ENCODE measurements around the gene PITPNC1.
"Not testable (repeated sequence)": the region's sequence is repeated elsewhere in the genome, so short reads cannot be mapped to it uniquely, and the experiment has no call there.

Gene PITPNC1

GRCh38 chr17:67600408-67600807 lies 223.3 kb downstream of the PITPNC1 start:
- DNase-seq = no peak

DNA sequence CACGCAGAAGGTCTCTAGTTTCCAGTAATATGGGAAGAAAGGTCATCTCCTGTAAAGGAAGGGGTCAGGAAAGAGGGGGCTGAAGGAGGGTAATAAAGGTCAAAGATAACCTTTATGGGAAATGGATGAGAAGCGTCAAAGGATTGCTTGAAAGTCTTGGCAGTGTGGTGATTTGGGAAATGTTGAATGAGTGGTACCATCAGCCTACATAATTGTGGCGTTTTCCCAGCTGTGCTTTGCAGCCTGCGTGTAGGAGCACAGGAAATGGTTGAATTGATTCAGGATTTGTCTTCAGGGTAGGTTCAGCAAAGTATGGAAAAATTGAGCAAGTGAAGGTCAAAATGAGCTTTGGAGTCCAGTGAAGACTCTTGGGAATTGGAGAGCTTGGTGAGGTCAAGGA lies 224.8 kb downstream of the PITPNC1 start:
- no peak for DNase-seq

DNA sequence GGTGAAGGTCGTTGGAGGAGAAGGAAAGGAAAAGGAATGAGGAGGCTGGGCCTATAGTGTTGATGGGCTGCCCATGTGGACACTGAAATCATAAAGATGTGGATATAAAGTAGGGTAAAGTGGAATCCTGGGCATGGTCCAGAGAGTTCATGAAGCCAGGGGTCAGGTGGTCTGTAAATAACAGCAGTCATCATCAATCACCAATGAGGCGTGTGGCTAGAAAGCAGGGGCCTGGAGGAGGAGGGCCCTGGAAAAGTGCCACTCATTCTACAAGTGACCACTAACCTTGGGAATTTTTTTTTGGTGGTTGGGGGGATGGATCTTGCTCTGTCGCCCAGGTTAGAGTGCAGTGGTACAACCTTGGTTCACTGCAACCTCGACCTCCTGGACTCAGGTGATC lies 225.4 kb downstream of the PITPNC1 start:
- no peak for DNase-seq

DNA sequence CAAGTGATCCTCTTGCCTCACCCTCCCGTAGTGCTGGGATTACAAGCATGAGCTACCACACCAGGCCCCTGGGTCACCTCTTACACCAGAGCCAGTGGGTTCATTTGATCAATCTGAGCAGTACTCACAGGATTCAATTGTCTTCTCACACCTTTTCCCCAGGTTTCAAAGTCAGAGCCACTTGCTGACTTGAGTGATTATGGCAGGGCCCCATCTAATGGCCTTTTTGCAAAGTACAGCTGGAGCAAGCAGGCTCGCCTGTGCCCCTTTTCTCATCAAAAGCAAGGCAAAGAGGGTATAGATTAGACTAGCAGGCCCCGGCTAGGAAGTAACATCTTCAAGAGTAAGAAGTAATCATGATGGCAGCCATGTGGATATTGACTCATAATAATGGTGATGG lies 225.9 kb downstream of the PITPNC1 start:
- peak; percentile 37 for DNase-seq

DNA sequence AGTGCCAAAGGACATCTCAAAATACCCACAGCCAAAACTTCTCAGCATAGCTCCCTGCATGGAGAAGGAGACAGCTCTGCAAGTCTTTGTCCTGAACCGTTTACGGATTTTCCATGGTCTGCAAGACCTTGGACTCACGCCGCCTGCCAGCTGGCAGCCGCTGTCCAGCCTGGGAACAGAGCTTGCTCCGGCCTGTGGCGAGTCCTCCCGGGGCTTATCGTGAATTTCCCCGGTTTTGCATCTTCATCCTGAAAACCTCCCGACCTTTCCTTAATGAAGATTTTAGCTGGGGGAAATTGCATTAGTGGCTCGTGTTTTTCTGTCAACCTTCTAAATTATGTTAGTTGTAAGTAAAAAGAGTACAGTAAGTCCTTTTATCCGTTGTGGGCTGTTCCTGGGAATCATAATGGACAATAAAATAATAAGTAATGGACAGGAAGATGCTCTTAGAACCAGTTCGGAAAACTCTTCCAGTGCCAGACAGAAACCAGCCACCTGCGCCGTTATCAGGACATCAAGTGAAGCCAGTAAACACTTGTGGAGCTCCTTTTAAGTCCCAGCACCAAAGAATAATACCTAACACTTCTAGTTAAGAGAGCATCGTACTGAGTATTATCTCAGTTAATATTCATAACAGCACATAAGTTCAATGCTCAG lies 228.3 kb downstream of the PITPNC1 start:
- no peak for DNase-seq

DNA sequence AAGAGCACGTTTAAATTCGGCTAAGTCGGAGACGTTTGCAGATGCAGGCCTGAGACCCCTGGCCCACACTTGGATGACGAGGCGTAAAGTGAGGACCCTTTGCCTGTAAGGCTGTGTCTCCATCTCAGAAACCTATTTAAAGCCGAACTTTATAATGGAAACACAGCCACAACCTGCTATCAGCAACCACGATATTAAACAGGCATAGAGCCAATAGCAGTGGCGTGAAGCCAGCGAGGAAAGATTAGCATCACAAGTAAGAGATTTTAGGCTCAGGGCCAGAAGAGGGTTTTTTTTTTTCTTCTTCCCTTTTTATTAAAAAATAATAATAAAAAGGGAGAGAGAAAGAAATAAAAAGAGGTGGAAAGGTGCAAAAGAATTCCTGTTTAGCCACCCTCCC lies 229.4 kb downstream of the PITPNC1 start:
- DNase-seq = peak; percentile 35

GRCh38 chr17:67606896-67607604 lies 230.0 kb downstream of the PITPNC1 start:
- peak; percentile 32 for DNase-seq

DNA sequence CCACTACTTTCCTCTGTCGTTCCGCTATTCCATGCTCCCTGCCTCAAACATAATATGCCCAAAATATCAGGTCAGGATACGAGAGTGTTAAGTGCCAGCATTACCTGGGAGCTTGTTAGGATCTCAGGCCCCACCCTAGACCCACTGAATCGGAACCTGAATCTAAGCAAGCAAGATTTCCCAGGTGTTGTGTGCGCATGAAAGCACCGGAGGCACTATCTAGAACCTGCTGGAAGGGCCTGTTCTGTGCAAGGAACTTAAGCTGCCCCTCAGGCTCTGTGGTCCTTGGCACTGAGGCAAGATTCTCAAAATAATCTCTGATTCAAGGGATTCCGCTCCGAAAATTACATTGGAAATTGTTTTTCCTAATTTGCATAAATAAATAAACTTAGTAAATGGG lies 233.0 kb downstream of the PITPNC1 start:
- DNase-seq = no peak

DNA sequence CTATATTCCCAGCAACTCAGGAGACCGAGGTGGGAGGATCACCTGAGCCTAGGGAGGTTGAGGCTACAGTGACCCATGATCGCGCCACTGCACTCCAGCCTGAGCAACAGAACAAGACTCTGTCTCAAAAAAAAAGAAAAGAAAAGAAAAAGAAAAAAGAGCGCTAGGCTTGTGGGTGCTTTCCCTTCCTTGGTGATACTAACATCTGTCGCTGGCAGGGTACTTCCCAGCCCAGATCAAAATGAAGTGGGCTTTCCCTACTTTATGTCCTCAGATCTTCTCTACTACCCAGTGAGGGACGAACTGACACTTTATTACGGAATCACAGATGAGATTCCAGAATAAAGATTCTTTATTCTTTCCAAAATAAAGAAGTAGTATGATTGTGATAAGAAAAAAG lies 236.9 kb downstream of the PITPNC1 start:
- no peak for DNase-seq

DNA sequence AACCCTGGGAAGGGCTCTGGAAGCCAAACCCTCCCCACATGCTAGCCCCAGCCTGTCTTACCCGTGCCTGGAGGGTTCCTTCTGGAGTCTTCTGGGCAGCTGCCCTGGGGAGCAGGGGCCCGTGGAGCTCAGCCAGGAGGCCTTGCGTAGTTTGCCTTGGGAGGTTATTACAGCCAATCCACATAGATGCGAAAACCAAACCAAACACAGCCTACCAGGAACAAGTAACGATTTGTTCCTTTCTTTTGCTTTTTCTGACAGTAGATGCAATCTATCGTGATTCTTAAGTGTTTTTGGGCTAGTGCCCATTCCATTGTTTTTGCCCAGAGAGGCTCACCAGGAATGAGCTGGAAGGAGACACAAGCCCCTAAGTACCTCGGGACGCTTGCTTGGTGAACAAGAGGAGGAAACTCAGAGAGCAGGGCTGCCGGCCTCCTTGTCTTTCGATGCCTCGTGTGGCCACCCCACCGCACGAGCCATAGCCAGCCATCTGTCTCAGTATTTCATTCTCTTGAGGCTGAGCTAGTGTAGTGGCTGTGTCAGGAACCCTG lies 238.0 kb downstream of the PITPNC1 start:
- no peak for DNase-seq

DNA sequence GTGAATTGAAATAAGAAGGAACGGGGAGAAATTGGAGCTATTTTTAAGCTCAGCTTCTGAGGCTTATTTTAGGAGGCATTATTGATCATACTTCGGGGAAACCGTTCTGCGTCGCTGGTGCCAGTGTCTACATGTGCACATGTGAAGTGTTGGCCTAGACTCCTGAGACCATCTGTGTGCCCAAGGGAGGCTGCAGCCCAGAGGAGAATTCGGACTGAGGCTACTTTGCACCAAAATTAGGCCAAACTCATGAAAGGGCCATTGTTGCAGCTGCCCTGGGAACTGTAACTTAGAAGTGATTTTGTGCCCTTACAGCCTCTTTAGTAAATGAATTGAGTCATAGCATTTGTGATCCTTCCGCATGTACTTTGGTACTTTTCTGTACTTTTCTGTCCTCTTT lies 238.7 kb downstream of the PITPNC1 start:
- no peak for DNase-seq

GRCh38 chr17:67617304-67617899 lies 240.3 kb downstream of the PITPNC1 start:
- DNase-seq = no peak

DNA sequence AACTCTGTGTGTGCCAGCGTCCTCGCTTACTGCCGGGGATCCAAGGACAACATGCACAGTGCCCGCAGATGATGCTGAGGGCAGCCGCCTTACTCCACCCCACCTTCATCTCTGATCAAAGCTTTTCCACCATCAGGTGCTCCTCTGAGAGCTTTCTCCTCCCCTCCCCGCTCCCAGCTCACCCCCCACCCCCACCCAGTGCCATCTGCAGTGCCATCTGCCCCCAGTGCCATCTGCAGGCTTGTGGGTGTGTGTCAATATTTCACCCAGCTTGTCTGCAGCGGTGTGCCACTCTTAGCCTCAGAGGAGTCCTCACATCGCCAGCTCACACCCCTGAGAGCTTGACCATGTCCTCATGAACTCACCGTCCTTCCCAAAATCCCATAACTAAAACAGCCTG lies 242.5 kb downstream of the PITPNC1 start:
- no peak for DNase-seq

- no peak for DNase-seq
These were observed 243.0 kb downstream of the PITPNC1 start for GRCh38 chr17:67620088-67620487.

DNA sequence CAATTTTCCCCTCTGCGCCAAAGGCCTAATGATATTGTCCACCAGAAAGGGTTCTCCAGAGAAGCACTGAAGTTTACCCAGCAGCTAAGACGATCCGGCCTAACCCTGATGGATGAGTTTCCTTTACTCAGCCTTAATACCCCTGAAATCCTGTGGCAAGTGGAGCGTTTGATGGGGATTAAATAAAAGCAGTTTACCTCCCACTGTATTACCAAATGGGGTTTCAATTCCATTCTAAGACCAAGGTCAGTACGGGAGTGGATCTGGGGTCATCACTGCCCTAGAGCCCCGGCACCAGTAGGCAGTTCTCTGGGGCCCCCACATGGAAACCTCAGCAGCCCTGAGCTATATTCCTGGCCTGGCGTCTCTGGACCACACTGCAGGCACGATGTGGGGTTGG lies 243.6 kb downstream of the PITPNC1 start:
- DNase-seq = no peak

DNA sequence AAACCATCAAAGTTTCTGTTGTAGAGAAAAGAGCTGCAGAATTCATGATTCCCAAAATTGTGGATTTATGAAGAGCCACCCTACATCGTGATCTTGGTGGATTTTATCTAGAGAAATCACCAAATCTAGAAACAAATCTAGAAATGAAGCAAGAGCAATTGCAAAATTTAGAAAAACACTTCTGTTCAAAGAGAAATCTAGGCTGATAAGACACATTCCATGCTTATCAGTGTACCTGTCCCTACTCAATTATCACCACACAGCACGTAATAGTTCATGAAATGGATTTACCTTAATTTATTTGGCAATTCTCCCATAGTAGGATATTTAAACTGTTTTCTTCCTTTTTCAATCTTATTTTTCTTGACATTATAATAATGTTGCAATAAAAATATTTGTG lies 246.7 kb downstream of the PITPNC1 start:
- DNase-seq = no peak

- DNase-seq = no peak
These were observed 248.0 kb downstream of the PITPNC1 start for GRCh38 chr17:67624886-67625656.

GRCh38 chr17:67625971-67626370 lies 248.9 kb downstream of the PITPNC1 start:
- no peak for DNase-seq

- DNase-seq = no peak
These were observed 251.5 kb downstream of the PITPNC1 start for GRCh38 chr17:67628580-67629013.

GRCh38 chr17:67629971-67630320 lies 252.9 kb downstream of the PITPNC1 start:
- DNase-seq = peak; percentile 31

- not testable (repeated sequence) for DNase-seq
These were observed 253.8 kb downstream of the PITPNC1 start for GRCh38 chr17:67630836-67631235.

- no peak for DNase-seq
These were observed 255.1 kb downstream of the PITPNC1 start for GRCh38 chr17:67632141-67632540.

- no peak for DNase-seq
These were observed 256.7 kb downstream of the PITPNC1 start for GRCh38 chr17:67633751-67634211.
